Fibroblast of lung (primary cell): Measurements from ENCODE around the gene ABITRAM. TPM values are rescaled to one million over a fixed set of nuclear protein-coding genes. Genes with fewer than 3 reads are reported as not detected.
"Not testable (repeated sequence)": the region's sequence is repeated elsewhere in the genome, so short reads cannot be mapped to it uniquely, and the experiment has no call there.

ENCODE experiments used
- DNase-seq, 2 donors: peaks; one replicate each; pipeline versions ENCODE4 v3.0.0 to v3.0.0-alpha.2; 2010; ENCODE audit warnings: low read depth in 2 of 2
- H2AFZ ChIP-seq: 2 replicates; pipeline ENCODE4 v1.5.1; 2012; ENCODE audit warnings: low read length, control low read depth, inconsistent platforms
- H3K27ac ChIP-seq: 2 replicates; pipeline ENCODE4 v1.5.1; 2011; ENCODE audit warnings: low read length, control low read depth; ENCODE audit not compliant: insufficient read depth
- H3K27me3 ChIP-seq: 2 replicates; pipeline ENCODE4 v1.5.1; 2011; ENCODE audit warnings: mild to moderate bottlenecking, low read length; ENCODE audit not compliant: control insufficient read depth, insufficient read depth
- H3K36me3 ChIP-seq: 2 replicates; pipeline ENCODE4 v1.5.1; 2011; ENCODE audit warnings: low read length; ENCODE audit not compliant: control insufficient read depth, insufficient read depth
- H3K4me1 ChIP-seq: 2 replicates; pipeline ENCODE4 v1.5.1; 2011; ENCODE audit warnings: low read length; ENCODE audit not compliant: control insufficient read depth, insufficient read depth; ENCODE audit errors: extremely low read depth
- H3K4me2 ChIP-seq: 2 replicates; pipeline ENCODE4 v1.5.1; 2011; ENCODE audit warnings: low read length, control low read depth; ENCODE audit not compliant: insufficient read depth; ENCODE audit errors: extremely low read depth
- H3K4me3 ChIP-seq, 4 experiments: fragments of 200-600 bp in 1 of 4; sonication (generic) in 1 of 4; replicated peaks in 1 of 4; 2 replicates each; pipeline ENCODE4 v1.5.1; 2011 to 2016; ENCODE audit warnings: low read length in 4 of 4, low read depth in 3 of 4, mild to moderate bottlenecking in 3 of 4, control low read depth in 2 of 4, inconsistent platforms in 1 of 4, mixed read lengths in 1 of 4; ENCODE audit not compliant: insufficient read depth in 1 of 4; ENCODE audit errors: control extremely low read depth in 1 of 4
- H3K79me2 ChIP-seq: 2 replicates; pipeline ENCODE4 v1.5.1; 2012; ENCODE audit warnings: mild to moderate bottlenecking, low read length, inconsistent platforms; ENCODE audit not compliant: control insufficient read depth, insufficient read depth
- H3K9ac ChIP-seq: 2 replicates; pipeline ENCODE4 v1.5.1; 2011; ENCODE audit warnings: mild to moderate bottlenecking, low read length, control low read depth; ENCODE audit not compliant: insufficient read depth
- H3K9me3 ChIP-seq: 2 replicates; pipeline ENCODE4 v1.5.1; 2012; ENCODE audit warnings: low read depth, low read length; ENCODE audit not compliant: control insufficient read depth, insufficient read depth
- H4K20me1 ChIP-seq: 2 replicates; pipeline ENCODE4 v1.5.1; 2011; ENCODE audit warnings: low read length; ENCODE audit not compliant: control insufficient read depth, insufficient read depth; ENCODE audit errors: extremely low read depth
- EZH2 ChIP-seq: IDR thresholded peaks from 2 replicates; pipeline ENCODE4 v1.5.1; 2012; ENCODE audit warnings: low read length, control low read depth, mild to moderate bottlenecking; ENCODE audit errors: missing control alignments
- polyA minus RNA-seq: library from RNA; depleted of rRNA, polyadenylated mRNA; stranded (reverse); fragments of >200 nt; gene quantifications from 2 replicates; pipeline ENCODE4 v1.2.3, GENCODE V29; 2011; ENCODE audit warnings: low replicate concordance
- polyA plus RNA-seq, 2 donors: library from polyadenylated mRNA; depleted of rRNA in 1 of 2; stranded (reverse) in 1 of 2; unstranded in 1 of 2; fragments of >200 nt; gene quantifications; 2 replicates each; pipeline ENCODE4 v1.2.1, GENCODE V29; 2011 to 2012; ENCODE audit warnings: missing spikeins in 1 of 2
- total RNA-seq: library from RNA; depleted of rRNA; stranded (reverse); fragments of >200 nt; gene quantifications from 2 replicates; pipeline ENCODE4 v1.2.1, GENCODE V29; 2014
- TF ChIP-seq, protein P1 (sequence below), 2 donors: IDR thresholded peaks in 1 of 2; conservative IDR thresholded peaks in 1 of 2; 1 replicate in 1 of 2; 2 replicates in 1 of 2; pipeline ENCODE4 v1.5.1; 2011 to 2012; ENCODE audit warnings: low read length in 2 of 2, control low read depth in 1 of 2, inconsistent platforms in 1 of 2, low read depth in 1 of 2, mild to moderate bottlenecking in 1 of 2

The ABITRAM gene, protein sequence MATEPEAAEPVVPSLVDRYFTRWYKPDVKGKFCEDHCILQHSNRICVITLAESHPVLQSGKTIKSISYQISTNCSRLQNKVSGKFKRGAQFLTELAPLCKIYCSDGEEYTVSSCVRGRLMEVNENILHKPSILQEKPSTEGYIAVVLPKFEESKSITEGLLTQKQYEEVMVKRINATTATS
- 4.9 and 8.8 TPM in 2 replicates for total RNA-seq
- 17.6 and 24.8 TPM in 2 replicates for polyA plus RNA-seq
- 10.7 and 13.6 TPM in 2 replicates for polyA plus RNA-seq (2012)
- polyA minus RNA-seq: 1.2 and 1.9 TPM in 2 replicates

GRCh38 chr9:108934323-108934893, at the start of gene ABITRAM:
TSS of gene ABITRAM (plus strand) at chr9:108934400. CDS start at chr9:108934487, 87 bp downstream.
- Histone ChIP-seq H3K79me2 (peaks cover 19% of the 10 kb centered on the region), H3K36me3 (no peaks in the 10 kb centered on the region), H3K9ac (peak within 1 kb of the TSS; percentile 86), H3K27ac (peak within 1 kb of the TSS; percentile 76), H4K20me1 (no peaks in the 10 kb centered on the region), H3K4me2 (peak within 1 kb of the TSS; percentile 90), H3K9me3 (no peaks in the 10 kb centered on the region), H3K4me3 (peak within 1 kb of the TSS; percentile 76 to 94 (median 92)), H3K4me1 (no peaks in the 10 kb centered on the region), H3K27me3 (no peaks in the 10 kb centered on the region), H2AFZ (peak within 1 kb of the TSS; percentile 92)
- no peak for TF ChIP-seq EZH2
- TF ChIP-seq, protein P1, sequence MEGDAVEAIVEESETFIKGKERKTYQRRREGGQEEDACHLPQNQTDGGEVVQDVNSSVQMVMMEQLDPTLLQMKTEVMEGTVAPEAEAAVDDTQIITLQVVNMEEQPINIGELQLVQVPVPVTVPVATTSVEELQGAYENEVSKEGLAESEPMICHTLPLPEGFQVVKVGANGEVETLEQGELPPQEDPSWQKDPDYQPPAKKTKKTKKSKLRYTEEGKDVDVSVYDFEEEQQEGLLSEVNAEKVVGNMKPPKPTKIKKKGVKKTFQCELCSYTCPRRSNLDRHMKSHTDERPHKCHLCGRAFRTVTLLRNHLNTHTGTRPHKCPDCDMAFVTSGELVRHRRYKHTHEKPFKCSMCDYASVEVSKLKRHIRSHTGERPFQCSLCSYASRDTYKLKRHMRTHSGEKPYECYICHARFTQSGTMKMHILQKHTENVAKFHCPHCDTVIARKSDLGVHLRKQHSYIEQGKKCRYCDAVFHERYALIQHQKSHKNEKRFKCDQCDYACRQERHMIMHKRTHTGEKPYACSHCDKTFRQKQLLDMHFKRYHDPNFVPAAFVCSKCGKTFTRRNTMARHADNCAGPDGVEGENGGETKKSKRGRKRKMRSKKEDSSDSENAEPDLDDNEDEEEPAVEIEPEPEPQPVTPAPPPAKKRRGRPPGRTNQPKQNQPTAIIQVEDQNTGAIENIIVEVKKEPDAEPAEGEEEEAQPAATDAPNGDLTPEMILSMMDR (conservative IDR thresholded peaks at IDR 0.05 in 1 of 2, IDR thresholded peaks at IDR 0.05 in 1 of 2; ENCODE audit: low read depth in 1 of 2, low read length in 2 of 2): no peak
- DNase-seq: peak; percentile 81 to 86

- no peak for TF ChIP-seq EZH2
- TF ChIP-seq, protein P1 (conservative IDR thresholded peaks at IDR 0.05 in 1 of 2, IDR thresholded peaks at IDR 0.05 in 1 of 2; ENCODE audit: low read depth in 1 of 2, low read length in 2 of 2): no peak
- H3K4me1 ChIP-seq: peaks cover 3% of the 10 kb centered on the region
- no peak for DNase-seq
- H3K36me3 ChIP-seq: peaks cover 2% of the 10 kb centered on the region
- no peak overlapping the region for H3K9ac ChIP-seq
- H3K27me3 ChIP-seq: no peaks in the 10 kb centered on the region
- H4K20me1 ChIP-seq: no peaks in the 10 kb centered on the region
- no peaks in the 10 kb centered on the region for H3K9me3 ChIP-seq
- no peak overlapping the region for H3K4me3 ChIP-seq
- H2AFZ ChIP-seq: no peak overlapping the region
- H3K79me2 ChIP-seq: no peaks in the 10 kb centered on the region
- H3K27ac ChIP-seq: no peak overlapping the region
- H3K4me2 ChIP-seq: no peak overlapping the region
Measured at GRCh38 chr9:108884701-108885100, 49.5 kb upstream of the ABITRAM start.

GRCh38 chr9:108885643-108886348, 48.4 kb upstream of the ABITRAM start:
- Histone ChIP-seq H3K36me3 (no peaks in the 10 kb centered on the region), H2AFZ (no peak overlapping the region), H3K4me3 (no peak overlapping the region), H3K79me2 (no peaks in the 10 kb centered on the region), H3K9me3 (no peaks in the 10 kb centered on the region), H3K9ac (no peak overlapping the region), H3K27ac (no peak overlapping the region), H3K4me1 (peaks cover 3% of the 10 kb centered on the region), H3K4me2 (no peak overlapping the region), H3K27me3 (no peaks in the 10 kb centered on the region), H4K20me1 (no peaks in the 10 kb centered on the region)
- no peak for TF ChIP-seq EZH2
- TF ChIP-seq, protein P1 (conservative IDR thresholded peaks at IDR 0.05 in 1 of 2, IDR thresholded peaks at IDR 0.05 in 1 of 2; ENCODE audit: low read depth in 1 of 2, low read length in 2 of 2): no peak
- DNase-seq: peak; percentile 74 to 76

- not testable (repeated sequence) for H3K4me3 ChIP-seq, H3K79me2 ChIP-seq, H3K4me1 ChIP-seq, H3K27ac ChIP-seq, H2AFZ ChIP-seq, H3K9ac ChIP-seq, H3K4me2 ChIP-seq, H3K9me3 ChIP-seq, H4K20me1 ChIP-seq, H3K36me3 ChIP-seq, H3K27me3 ChIP-seq
- DNase-seq: peak in 1 of 2 donors; percentile 20
Measured at GRCh38 chr9:108886594-108887271, 47.5 kb upstream of the ABITRAM start.
